Activated CD4-positive, alpha-beta T cell treated with anti-CD3 and anti-CD28 coated beads, Interleukin-2, amount 50 U/mL, for 1 hour (primary cell): Measurements from ENCODE around the gene FER.
"Not testable (repeated sequence)": the region's sequence is repeated elsewhere in the genome, so short reads cannot be mapped to it uniquely, and the experiment has no call there.

Experiments
- DNase-seq: peaks from one replicate; pipeline ENCODE4 v3.0.0-alpha.2; 2020

FER gene

DNA sequence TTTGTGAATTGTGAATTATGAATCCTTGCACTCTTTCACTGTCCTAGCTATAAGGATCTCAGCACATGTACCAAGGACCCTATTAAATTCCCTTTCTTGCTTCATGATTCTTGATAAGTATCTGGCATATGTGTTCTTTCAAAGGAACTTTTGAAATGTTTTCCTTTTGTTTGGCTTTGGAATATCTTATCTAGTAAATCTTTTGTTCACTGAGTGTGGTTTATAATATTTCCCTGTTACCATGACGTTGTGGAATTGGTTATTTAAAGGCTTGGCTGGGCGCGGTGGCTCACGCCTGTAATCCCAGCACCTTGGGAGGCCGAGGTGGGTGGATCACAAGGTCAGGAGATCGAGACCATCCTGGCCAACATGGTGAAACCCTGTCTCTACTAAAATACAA, 151.5 kb downstream of the FER start:
- DNase-seq, result not testable (repeated sequence)

DNA sequence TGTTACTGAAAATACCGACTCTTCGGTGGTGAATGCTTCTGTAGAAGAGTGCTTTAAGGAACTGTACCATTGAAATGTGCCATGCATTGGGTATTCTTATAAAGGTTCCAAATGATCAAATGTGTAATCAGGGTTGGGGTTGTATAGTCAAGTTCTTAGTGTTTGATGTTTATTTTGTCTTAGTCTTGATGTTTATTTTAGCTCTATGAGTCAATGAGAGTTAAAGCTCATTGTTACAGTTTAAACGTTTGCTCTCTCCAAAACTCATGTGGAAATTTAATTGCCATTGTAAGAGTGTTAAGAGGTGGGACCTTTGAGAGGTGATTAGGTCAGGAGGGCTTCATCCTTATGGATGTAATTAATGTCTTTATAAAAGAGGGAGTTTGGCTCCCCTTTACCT, 153.0 kb downstream of the FER start:
- DNase-seq, result no peak

DNA sequence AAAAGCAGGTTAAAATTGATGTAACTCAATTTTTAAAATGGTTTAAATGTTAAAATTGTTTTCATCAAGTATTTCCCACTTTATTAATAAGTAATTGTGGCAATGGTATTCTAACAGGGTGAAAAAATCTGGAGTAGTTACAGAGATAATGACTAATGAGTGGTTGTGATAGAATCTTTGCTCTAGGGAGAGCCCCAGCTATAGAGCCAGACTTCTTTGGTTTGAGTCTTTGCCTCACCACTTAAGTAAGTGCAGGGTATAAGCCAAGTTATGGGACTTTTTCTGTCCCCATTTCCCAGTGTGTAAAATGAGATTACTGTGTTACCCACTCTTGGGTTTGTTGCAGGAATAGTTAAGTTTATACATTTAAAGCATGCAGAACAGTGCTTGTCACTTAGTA, 158.1 kb downstream of the FER start:
- DNase-seq, result no peak

DNA sequence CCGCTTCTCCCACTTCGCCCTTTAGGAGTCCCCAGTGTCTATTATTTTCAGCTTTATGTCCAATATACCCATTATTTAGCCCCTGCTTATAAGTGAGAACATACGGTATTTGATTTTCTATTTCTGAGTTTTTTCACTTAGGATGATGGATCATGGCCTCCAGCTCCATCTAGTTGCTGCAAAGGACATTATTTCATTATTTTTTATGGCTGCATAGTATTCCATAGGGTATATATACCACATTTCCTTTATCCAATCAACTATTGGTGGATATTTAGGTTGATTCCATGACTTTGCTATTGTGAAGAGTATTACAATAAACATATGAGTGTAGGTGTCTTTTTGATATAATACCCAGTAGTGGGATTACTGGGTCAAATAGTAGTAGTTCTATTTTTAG, 162.9 kb downstream of the FER start:
- no peak for DNase-seq

DNA sequence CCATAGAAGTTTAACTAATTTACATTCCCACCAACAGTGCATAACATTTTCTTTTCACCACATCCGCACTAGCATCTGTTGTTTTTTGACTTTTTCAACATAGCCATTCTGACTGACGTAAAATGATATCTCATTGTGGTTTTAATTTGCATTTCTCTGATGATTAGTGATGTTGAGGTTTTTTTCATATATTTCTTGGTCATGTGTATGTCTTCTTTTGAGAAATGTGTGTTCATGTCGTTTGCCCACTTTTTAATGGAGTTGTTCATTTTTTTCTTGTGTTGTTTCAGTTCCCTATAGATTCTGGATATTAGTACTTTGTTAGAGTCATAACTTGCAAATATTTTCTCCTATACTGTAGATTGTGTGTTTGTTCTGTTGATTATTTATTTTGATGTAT, 163.4 kb downstream of the FER start:
- no peak for DNase-seq

DNA sequence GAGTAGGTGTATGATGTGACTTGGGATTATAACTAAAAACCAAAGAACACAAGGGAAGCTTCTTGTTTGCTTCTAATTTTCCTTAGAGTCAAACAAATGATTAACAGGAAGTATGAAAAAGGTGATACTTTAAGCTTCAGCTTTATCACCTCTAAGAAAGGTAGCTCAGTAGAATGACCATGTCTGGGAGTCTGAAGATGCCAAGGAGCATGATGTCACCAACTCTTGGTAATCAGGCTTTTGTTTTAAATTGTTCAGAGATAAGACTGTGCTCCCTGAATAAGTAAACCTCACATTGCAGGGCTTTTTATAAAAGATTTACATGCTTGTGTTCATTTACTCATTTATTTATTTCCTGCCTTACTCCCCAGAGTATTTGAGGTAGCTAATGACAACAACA, 169.9 kb downstream of the FER start:
- no peak for DNase-seq

DNA sequence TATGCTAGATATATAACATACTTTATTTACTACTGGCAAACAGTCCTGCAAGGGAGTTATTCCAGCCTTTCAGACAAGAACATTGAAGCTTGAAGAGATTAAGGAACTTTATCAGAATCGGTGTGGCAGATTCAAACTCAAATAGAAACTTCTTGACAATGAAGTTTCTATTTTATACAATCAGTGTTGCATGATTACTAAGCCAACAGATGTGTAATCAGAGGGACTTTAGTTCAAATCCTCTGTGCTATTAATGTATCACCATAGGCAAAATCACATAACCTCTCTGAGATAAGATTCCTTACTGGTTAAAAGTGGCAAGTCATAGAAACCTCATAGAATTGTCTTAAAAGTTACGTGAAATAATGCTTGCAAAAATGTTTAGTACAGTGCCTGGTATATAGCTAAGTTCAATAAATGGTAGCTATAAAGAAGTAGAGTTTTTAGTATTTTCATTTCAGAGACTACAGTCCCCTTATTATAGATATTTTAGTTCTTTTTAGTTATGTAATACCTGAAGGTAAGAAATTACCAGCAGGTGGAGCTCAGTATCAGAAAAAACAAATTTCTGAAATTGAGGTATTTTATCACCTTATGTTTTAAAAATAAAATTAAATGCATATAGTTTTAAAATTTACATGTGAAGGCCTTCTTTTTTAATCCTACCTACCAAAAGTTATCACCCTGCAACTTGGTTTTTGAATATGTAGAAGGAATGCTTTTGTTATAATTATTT, 172.1 kb downstream of the FER start:
- DNase-seq, result no peak

DNA sequence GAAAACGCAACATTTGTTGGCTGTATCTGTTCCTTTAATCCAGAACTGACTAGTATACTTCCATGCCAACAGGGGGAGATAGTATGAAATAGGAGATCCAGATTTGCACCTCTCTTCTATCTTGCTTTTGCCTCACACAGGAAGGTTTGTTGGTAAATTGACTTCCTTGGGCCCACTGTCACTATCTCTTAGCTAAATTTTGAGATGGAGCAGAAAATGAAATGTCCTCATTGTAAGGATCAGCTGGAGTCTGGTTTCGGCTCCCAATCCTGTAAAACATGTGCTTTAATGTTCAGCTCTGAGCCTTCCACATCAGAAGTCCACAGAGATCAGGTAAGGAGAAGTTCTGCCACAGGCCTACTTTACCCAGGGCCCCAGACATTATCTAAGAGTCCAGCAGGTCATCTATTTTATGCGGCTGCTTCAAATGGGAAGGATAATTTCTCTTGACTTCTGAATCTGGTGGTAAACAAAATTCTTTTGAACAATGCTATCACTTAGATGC, 176.8 kb downstream of the FER start:
- DNase-seq, result no peak

DNA sequence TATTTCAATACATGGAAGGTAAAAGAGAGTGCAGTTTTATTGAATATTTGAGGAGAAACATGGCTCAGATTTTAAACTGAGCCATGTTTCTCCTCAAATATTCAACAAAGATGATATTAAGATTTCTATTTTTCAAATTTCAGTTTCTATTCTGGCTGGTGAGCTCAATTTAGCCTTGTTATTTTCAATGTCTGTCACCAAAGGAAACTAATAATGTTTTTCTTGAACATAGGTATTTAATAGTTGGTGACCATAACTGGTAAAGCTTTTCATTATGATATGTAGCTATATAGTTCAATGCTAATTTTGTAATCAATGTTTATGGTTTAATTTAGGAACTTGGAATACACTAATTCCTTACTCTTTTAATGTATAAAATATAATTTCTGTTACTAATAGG, 177.4 kb downstream of the FER start:
- no peak for DNase-seq

DNA sequence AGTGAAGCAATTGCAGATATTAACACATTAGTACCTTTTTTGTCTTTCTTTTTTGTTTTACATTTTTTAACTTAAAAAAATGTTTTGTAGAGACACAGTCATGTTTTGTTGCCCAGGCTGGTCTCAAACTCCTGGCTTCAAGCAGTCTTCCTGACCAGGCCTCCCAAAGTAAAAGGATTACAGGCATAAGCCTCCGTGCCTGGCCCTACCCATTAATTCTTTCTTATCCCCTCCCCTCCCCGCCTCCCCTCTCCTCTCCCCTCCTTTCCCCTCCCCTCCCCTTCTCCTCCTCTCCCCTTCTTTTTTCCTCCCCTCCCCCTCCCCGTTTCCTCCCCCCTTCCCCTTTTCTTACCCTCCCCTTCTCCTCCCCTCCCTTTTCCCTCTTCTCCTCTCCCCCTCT, 182.4 kb downstream of the FER start:
- no peak for DNase-seq

DNA sequence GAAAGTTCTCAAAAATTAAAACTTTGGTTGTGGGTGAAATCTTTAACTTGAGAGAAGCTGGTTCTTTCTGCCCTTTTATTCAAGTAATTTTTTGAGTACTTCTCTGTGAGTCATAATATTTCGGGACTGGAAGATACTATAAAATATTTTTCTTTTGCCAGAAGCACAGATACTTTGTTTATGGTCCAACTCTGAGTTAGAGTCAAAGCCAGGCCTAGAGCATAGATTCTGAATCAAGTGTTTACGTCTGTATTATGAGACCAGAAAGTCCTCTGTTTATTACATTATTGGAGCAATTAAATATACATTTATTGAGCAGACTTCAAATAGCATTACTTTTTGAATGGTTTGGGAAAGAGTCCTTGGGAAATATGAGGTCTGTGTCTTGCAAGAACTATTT, 187.9 kb downstream of the FER start:
- no peak for DNase-seq

DNA sequence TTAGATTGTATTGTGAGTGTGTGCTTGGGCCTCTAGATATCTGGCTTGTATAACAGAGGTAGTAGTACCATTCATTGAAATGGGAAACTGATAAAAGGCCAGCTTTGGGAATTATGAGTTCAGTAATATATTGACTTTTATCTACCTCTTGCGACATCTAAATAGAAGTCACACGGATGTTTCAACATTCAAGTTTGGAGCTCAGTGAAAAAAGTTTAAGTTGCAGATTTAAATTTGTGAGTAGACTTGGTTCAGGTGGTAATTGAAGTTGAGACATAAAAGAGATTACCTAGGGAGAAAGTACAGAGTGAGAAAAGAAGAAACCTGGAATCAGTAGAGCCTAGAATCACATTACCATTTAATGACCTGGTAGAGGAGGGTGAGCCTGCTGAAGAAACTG, 189.5 kb downstream of the FER start:
- DNase-seq, result no peak

DNA sequence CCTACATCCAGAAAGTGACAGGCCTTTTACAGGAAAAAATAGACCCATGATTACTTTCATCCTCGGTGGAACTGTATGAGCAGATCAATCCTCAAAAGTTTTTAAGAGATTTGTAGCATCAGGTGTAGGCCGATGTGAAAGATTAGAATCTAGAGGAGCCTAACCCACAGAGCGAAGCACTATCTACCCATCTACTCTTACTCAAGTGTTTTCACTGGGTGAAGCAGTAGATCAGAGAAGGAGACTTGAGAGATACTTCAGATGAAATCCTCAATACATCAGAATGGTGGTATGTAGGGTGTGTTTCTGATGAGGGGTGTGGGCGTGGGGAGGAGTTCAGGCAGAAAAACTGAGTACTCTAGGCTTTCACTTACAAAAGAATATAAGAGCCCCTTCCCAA, 192.8 kb downstream of the FER start:
- DNase-seq, result no peak

DNA sequence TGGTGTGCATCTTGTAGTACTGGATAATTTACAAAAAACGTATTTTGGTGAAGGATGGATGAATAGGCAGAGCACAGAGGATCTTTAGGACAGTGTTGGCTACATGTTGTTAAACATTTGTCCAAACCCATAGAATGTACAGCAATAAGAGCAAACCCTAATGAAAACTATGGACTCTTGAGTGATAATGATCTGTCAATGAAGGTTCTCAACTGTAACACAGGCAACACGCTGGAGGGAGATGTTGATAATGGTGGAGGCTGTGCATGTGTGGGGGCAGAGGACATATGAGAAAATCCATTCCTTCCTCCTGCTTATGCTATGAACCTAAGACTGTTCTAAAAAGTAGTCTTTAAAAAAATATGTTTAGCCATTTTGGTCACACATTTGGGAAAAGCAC, 194.0 kb downstream of the FER start:
- no peak for DNase-seq

DNA sequence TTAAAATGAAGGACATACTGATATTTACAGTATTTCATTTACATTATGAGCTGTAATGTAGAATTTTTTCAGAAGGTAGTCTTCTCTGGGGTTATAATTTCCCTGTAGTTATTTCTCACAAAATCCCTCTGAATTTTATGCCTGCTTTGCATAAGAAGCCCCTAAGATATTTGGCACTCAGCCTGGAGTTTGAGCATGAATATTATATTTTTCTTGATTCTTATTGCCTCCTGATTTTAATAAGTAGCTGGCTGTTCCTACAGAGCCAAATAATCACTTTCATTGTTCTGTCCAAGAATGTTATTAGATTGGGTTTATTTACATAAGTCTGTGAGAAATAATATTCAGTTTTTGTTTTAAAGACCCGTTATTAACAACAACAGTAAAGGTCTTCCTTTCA, 195.0 kb downstream of the FER start:
- DNase-seq, result no peak

DNA sequence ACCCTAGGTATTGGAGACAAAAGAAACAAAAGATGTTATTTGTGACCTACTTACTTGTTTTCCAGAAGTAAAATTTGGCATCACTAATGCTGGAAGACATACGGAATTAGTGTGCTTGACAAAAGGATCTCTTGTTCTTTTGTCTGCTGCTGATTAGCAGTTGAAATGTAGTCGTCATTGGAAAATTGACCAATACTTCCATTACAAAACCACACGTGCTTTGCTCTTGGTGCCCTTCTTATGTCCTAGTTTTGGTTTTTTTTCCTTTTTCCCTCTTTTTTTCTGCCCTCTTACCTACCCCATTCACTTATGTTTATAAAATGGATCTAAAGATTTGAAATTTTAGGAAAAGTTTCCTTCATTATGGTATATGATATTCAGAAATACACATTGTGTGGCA, 197.4 kb downstream of the FER start:
- no peak for DNase-seq

DNA sequence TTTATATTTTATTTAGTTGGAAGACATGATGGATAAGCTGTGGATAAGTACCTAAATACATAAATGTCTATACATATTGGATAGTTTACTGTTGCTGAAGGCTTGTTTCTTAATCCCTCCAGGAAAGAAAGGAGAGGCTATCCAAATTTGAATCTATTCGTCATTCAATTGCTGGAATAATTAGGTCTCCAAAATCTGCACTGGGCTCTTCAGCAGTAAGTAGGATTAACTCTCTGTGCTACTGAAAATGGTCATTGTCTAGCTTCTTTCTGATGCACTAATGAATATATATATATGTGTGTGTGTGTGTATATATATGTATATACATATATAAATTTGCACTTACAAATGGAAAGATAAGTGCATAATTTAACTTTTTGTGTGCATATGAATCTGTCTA, 198.3 kb downstream of the FER start:
- DNase-seq, result no peak

DNA sequence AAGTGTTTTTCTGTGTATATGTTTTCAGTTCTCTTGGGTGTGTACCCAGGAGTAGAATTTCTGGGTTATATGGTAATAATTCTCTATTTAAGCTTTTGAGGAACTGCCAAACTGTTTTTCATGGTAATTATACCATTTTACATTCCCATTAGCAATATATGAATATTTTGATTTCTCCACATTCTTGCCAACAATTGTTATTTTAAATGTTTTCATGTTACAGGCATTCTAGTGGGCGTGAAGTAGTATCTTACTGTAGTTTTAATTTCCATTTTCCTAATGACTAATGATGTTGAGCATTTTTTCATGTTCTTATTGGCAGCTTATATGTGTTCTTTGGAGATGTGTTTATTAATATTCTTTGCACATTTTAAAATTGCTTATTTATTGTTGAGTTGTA, 199.5 kb downstream of the FER start:
- DNase-seq, result no peak

DNA sequence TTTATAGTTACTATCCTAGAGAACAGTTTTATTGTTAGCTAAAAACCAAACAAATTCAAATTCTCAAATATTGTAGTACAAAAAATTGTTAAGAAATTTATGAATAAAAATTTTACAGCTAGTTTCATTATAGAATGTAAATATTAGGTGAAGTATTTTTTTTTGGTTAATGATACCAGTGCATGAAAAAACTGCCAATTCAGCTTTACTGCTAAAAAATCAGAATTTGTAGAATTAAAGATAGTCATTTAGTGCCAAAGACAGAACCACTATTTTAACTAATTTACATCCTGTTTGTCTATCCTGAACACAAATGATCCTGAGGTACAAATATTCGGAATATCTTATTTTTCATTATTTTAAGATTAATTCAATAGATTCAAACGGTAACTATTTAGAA, 202.6 kb downstream of the FER start:
- no peak for DNase-seq

DNA sequence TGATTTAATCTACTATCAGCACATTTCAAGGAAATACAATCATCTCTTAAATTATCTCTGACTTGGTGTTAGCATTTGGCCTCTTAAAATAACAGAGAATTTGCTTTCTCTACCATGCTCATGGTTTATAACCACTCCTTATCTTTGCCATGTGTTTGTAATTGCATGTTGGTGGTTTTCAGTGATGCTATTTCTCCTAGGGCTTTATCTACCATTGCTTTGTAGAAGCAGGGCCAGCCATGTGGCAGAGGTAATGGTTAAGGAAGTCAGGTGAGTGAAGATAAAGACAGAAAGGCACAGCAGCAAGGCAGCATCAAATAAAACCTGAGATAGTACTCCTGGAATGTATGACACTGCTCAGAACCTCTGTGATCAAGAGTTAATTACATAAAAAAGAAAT, 206.2 kb downstream of the FER start:
- no peak for DNase-seq

DNA sequence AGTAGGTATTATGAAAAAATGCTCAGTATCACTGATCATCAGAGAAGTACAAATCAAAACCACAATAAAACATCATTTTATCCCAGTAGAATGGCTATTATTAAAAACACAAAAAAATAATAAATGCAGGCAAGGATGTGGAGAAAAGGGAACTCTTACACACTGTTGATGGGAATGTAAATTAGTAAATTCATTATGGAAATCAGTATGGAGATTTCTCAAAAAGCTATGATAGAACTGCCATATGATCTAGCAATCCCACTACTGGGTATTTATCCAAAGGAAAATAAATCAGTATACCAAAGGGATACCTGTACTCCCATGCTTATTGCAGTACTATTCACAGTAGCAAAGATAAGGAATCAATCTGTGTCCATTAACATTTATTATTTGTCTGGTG, 209.6 kb downstream of the FER start:
- DNase-seq, result no peak

DNA sequence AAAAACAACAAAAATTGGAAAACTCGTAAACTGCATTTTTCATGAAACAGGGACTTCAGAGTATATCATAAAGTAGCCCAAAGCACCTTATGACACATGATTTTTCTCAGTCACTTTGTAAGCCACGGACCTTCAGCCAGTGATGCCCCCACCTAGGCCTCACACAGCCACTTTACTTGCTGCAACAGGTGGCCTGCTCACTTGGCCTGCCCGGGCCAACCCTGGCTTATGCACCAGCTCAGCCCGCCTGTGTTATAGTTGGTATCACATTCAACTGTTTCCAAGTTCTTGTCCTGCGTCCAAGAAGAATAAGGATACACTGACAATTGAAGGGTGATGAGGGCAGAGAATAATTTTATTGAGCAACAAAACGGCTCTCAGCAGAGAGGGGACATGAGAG, 219.2 kb downstream of the FER start:
- no peak for DNase-seq

DNA sequence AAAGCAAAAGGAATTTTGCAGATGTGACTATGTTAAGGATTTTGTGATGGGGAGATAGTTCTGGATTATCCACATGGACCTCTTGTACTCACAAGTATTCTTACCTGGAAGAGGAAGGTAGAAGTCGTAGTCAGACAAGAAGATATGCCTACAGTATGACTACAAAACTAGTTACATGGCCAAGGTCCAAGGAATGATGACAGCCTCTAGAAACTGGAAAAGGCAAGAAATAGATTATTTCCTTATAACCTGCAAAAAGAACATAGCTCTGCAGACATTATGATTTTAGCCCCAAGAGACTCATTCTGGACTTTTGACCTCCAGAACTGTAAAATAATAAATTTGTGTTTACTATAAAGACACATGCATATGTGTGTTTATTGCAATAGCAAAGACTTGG, 226.9 kb downstream of the FER start:
- DNase-seq, result no peak

DNA sequence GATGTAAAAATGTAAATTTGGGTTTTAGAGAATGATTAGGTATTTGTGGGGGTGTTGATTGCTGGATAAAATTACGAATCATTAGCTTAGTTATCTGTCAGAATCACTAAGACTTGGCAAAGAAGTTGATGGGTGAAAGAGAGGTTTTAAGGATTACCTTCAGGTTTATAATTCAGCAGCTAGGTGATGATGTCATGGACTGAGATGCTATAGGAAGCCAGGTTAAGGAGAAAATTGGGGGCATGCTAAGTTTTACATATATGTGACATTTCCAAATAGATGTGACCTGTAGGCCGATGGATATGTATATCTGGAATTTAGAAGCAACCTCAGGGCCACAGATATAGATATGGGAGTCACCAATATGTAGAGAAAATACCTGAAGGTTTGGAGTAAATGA, 228.0 kb downstream of the FER start:
- no peak for DNase-seq

DNA sequence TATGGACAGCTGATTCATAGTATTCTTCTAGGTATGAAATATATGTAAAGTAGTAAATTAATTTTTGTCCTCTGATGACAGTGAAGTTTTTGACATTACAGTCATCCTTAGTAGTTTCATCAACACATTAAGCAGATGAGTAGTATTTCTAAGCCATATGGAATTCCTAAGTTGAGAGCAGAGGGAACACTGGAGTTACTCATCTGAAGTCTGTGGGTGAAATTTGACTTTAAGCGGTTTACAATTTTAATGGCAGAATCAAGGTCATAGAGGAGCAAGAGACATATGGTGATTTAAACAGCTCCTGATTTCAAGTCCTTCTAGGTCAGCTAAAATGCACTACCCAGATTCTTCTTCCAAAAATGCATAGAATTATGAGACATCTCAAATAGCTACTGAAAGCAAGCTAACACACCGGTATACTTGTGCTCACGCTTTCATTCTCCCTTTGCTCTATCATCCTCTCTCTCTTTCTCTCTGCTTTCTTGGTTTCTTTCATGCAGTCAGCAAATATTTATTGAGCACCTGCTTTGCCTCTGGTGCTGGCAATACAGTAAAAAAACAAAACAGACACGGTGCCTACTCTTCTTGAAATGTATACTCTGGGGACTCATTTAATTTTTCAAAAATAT, 235.9 kb downstream of the FER start:
- DNase-seq, result no peak
